GM15510 (cell line): ENCODE results near the gene RFX2.
A peak's percentile ranks its signal among the peaks of the same experiment; 100 is the strongest.

Experiments used
- POLR2A ChIP-seq: IDR thresholded peaks from 3 replicates; pipeline ENCODE4 v1.6.1; 2011; ENCODE audit warnings: borderline replicate concordance; ENCODE audit not compliant: insufficient read length; ENCODE audit errors: extremely low read depth

Gene RFX2

DNA sequence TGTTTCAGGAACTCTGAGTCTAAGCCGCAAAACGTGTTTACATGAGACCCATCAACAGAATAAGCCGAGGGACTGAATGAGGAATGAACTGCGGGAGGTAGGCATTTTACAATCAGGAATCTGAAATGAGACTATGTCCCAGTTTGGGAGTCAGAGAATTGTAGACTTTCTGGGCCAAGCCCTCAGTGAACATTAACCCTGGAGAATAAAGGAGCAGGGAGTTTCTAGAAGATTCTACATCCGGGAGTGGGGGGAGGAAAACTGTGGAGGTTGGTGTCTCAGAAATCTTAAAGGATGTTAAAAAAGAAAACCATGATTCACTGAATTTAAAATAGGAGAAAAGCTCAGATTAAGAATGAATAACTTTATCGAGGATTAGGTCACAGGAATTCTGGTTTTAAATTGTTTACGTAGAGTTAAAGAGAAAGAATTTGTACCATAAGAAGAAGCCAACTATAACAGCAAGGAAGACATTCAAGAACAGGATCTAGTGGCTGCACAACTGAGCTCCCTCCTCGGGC lies 18.5 kb downstream of the RFX2 start:
- TF ChIP-seq POLR2A, result no peak

DNA sequence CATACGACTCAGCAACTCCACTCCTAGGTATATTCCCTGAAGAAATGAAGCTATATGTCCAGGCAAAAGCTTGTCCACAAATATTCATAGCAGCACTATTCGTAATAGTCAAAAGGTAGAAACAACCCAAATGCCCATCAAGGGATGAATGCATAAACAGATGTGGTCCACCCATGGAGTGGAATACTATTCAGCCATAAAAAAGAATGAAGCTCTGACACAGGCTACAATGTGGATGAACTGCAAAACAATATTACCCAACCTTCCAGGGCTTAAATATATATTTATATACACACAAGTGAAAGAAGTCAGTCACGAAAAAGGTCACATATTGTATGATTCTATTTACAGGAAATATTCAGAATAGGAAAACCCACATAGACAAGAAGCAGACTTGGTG lies 19.7 kb downstream of the RFX2 start:
- no peak for TF ChIP-seq POLR2A

DNA sequence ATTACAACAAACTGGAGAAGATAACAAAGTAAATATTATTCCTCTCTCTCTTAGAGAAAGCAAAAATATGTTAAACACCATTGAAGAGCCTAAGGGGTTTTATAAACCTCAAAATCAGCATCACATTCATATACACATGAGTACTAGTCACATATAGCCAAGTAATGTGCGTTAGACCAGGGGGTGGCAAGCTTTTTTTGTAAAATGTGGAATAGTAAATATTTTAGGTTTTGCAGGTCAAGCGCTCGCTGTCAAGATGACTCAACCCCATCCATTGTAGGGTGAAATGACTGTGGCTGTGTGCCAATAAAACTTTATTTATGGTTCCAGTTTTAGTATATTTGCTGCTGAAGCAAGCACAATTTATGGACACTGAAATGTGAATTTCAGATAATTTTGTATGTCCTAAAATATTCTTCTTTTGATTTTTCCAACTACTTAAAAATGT lies 21.7 kb downstream of the RFX2 start:
- TF ChIP-seq POLR2A, result no peak

DNA sequence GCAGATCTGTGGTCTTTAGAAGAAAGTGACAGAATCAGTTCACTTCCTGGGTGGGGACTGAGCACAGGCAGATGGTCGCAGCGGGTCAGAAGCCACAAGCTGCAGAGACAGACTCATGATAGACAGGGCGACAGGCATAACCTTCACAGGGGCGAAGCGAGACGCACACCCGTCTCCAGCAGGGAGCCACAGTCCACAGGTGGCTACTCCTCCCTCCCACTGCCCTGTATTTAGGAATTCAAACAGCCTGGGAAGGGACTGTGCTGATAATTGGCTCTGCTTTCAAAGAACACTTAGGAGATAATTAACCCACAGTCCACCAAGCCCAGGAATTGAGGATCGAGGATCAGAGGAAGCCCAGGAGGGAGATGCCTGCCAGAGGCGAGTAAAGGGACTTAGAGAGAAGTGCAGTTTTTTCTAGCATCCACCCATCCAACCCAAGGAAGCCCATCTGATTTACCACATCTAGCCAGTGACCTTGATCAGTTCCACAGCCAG lies 23.2 kb downstream of the RFX2 start:
- TF ChIP-seq POLR2A, result peak; percentile 56

DNA sequence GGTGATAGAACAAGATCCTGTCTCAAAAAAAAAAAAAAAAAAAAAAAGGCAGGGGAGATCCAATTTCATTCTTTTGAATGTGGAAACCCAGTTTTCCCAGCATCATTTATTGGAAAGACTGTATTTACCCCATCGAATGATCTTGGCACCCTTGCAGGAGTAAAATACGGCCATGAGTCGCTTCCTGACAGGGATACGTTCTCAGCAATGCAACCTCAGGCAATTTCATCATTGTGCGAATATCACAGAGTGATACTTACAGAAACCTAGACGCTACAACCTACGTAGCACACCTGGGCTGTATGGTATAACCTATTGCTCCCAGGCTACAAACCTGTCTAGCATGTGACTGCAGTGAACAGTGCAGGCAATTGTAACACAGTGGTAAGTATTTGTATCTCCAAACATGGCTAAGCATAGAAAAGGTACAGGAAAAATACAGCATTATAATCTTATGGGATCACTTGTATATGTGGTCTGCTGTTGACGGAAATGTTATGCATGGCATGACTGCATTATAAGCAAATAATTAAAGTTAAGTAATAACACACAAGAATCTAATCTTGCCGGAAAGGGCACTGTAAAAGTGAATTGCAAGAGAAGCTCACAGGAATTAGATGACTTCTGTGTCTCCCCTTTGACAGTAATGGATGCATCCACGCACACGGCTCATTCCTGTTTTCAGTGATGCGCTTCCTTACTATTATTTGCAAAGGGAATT lies 24.1 kb downstream of the RFX2 start:
- TF ChIP-seq POLR2A, result no peak

DNA sequence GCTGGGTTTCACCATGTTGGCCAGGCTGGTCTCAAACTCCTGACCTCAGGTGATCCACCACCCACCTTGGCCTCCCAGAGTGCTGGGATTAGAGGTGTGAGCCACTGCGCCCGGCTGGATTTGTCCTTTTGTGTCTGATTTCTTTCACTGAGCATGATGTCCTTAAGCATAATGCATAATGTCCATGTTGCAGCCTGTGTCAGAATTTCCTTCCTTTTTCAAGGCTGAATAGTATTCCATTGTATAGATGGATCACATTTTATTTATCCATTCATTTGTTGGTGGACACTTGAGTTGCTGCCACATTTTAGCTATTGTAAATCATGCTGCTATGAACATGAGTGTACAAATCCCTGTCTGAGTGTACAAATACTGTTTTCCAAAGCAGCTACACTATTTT lies 25.5 kb downstream of the RFX2 start:
- TF ChIP-seq POLR2A, result no peak

DNA sequence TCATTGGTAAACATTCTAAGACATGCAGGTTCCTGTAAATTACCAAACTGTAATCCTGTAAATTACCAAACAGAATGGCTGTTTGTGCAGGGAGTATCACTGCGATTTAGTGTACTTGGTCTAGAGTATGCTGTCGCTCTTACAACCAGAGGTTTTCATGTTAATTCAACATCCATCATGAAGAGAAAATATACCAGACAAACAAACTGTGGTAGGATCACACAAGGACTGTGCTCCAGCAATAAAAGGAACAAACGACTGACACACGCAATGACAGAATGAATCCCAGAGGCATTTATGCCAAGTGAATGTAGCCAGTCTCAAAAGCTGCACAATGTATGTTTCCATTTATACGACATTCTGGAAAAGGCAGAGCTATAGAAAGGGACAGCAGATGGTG lies 31.2 kb downstream of the RFX2 start:
- TF ChIP-seq POLR2A, result no peak

DNA sequence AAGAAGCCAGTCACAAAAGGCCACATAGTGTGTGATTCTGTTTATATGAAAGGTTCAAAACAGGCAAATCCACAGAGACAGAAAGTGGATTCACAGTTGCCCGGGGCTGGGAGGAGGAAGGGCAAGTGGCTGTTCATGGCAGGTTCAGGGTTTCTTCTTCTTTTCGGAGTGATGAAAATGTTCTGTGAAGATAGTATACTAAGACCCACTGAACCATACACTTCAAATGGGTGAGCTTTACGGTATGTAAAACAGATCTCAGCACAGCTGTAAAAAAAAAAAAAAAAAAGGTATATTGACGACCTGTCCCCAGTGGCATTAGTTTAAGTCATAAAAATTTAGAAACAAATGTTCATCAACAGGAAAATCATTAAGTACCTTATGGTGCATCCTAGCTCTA lies 32.2 kb downstream of the RFX2 start:
- TF ChIP-seq POLR2A, result no peak

DNA sequence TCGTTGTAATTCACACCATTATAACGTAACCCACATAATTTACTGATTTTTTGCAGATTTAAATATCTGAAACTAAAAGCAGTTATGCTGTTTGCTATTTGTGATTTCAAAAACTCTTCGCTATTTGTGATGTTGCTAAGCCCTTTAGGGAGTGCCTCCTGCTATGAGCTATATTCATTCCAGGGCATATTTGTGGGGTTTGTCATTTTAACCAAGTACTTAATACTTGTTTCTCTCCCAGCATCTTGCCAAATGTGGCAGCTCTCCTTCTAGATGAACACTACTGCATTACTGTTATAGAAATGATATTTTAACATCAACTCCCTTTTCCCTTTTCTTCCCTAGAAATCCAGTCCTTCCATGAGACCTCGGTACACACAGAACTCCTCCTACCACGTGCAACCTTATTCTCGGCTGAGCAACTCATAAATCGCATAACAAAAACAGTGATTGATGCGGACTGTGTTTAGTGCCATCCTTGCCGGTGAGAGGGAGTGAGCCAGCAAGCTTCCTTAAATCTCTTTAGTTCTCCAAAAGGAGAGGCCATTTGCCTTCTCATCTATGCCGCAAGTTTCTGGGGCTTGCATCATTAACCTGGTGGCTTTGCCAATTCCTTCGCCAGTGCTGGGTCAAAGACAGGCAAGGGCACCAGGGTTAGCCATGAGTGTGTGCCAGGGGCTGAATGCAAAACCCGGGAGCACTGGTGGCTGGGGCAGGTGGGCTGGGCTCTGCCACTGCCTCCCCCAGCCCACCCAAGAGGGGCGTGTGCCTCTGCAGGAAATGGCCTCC lies 33.4 kb downstream of the RFX2 start:
- no peak for TF ChIP-seq POLR2A

DNA sequence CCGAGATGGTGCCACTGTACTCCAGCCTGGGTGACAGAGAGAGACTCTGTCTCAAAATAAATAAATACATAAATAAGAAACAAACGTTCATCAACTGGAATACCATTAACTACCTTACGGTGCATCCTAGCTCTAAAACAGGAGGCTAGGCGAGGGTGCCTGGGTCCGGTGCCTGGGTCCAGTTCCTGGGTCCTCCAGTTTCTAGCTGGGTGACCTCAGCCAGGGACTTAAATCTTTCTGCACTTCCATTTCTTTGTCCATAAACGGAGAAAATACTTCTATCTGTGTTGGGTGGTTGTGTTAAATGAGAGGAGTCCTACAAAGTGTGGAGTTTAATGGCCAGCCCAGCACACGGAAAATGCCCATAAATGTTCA lies 34.0 kb downstream of the RFX2 start:
- TF ChIP-seq POLR2A, result no peak

DNA sequence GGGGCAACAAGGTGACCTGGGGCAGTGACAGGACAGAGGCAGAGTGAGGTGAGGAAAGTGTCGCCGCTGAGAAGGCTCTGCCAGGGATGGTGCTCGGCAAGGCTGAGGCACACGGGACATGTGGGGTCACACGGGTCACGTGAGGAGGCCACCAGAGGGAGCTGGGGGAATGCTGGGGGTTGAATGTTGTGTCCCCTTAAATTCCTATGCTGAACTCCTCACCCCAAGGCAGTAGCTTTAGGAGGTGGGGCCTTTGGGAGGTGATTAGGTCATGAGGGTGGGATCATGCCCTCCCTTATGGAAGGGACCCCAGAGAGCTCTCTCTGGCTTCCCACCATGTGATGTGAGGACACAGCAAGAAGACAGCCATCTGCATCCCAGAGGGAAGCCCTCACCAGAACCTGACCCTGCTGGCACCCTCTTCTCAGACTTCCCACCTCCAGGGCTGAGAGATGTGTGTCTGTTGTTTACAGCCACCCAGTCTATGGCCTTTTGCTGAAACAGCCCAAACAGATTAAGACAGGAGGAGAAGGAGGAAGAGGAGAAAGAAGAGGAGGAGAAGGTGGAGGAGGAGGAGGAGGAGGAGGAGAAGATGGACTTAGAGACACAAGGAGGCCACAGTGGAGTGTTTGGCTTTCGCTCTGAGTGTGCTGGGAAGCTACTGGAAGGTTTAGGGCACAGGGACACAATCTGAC lies 35.4 kb downstream of the RFX2 start:
- TF ChIP-seq POLR2A, result no peak

DNA sequence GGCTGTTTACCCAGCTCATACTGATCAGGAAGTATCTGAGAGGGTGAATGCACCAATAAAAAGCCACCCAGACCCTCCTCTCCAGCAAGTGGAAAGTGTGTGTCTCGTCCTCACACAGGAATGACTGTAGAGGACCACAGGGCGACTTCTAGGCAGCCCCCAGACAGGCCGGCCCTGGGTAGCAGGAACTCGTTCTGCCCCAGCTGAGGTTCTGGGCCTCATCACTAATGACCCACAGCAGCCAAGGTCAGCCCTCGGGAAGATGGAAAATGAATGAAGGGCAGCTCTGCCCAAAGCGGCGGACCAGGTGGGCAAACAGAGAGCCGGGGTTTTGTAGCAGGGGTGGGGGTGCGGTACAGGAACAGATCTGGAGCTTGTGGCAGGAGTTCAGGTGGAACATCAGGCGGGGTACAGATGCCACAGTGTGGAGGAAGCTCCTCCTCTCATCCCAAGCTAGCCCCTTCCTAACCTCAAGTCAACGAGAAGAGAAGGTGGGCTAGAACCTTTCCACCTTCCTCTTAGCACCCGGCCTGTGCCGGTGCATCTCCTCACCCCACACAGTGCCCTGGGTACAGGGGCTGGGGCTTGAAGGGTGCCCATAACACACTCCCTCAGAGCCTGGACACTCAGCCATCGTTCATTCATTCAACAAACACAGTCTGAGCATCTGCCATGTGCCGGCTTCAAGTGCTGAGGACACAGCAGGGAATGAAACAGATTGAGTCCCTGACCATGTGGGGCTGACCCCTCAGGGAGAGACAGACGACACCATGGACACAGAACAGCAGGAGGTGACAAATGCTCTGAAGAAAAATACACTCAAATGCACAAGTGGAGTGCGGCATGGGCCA lies 36.2 kb downstream of the RFX2 start:
- TF ChIP-seq POLR2A, result no peak

DNA sequence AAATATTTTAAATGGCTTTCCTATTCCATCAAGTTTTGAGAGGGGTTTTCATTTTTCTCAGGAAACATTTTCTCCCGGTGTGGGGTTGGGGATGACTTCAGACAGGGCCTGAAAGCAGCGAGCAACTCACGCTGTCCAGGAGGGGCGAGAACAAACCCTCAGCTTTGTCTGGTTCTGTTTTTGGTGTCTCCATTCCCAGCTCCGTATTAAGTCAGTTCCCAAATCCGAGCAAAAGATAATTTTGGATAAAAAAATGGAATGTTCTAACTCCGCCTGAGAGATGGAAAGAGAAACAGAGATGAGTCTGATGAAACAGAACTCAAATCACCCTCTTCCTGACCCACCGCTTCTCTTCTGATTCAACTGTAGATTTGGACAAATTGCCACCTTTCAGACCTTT lies 38.4 kb downstream of the RFX2 start:
- TF ChIP-seq POLR2A, result no peak

DNA sequence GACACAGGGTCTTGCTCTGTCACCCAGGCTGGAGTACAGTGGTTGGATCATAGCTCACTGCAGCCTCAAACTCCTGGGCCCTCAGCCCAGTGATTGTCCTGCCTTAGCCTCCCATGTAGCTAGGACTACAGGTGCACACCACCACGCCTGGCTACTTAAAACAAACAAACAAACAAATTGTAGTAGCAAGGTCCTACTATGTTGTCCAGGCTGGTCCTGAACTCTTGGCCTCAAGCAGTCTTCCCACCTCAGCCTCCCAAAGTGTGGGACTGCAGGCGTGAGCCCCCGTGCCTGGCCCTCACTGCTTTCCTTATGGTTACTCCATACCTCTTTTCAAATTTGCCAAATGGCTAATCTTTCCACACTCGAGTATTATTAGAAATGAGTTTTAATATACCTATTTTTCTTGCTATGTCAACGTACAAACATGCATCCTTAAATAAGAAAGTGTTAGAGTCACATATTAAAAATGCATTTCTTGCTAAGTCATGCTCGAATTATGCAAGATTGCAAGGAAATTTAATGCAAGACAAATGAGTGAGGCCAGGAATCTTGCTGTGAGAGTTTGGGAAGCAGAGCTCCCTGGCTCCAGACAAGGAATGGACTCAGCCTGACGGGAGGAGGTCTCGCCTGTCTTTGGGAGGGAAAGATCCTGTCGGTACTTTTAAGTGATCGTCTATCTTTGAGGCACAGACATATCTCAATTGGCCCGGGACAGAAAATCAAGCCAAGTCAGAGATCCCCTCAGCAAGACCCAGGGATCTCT lies 39.4 kb downstream of the RFX2 start:
- TF ChIP-seq POLR2A, result no peak

DNA sequence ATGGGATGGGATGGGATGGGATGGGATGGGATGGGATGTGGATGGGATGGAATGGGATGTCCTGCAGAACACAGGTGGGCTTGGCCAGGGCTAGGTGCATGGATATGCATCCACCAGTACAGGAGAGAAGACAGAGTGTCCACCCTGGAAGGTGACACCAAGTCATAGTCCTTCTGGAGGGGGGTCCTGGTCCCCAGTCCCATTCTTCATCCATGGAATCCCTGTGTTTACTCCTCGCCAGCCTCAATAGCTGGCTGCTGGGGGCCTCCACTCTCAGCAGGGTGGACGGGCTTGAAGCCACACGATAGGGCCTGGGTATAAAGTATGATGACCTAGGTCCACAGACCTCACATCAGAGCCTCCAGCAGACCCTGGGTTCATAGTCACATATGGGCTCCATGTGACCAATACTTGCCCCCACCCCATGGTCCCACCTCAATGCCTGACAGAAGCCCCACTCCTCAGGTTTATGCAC lies 40.1 kb downstream of the RFX2 start:
- no peak for TF ChIP-seq POLR2A
